Breast epithelium (tissue), 3 donors: ENCODE results near the gene CRYZL1.
A peak's percentile ranks its signal among the peaks of the same experiment; 100 is the strongest.

Experiments
- CTCF ChIP-seq, 3 donors: fragments of 450-650 bp; IDR thresholded peaks; one replicate each; pipeline ENCODE4 v1.5.1; 2016 to 2017; ENCODE audit warnings: antibody characterized with exemption in 3 of 3, mild to moderate bottlenecking in 3 of 3, moderate library complexity in 3 of 3
- POLR2A ChIP-seq: fragments of 450-650 bp; IDR thresholded peaks from one replicate; pipeline ENCODE4 v1.6.1; 2016; ENCODE audit warnings: antibody characterized with exemption, mild to moderate bottlenecking, moderate library complexity
- POLR2AphosphoS5 ChIP-seq, 3 donors: sonication (generic); formaldehyde crosslinking; IDR thresholded peaks; one replicate each; pipeline ENCODE4 v1.6.1; 2017; ENCODE audit warnings: antibody characterized with exemption in 3 of 3

DNA sequence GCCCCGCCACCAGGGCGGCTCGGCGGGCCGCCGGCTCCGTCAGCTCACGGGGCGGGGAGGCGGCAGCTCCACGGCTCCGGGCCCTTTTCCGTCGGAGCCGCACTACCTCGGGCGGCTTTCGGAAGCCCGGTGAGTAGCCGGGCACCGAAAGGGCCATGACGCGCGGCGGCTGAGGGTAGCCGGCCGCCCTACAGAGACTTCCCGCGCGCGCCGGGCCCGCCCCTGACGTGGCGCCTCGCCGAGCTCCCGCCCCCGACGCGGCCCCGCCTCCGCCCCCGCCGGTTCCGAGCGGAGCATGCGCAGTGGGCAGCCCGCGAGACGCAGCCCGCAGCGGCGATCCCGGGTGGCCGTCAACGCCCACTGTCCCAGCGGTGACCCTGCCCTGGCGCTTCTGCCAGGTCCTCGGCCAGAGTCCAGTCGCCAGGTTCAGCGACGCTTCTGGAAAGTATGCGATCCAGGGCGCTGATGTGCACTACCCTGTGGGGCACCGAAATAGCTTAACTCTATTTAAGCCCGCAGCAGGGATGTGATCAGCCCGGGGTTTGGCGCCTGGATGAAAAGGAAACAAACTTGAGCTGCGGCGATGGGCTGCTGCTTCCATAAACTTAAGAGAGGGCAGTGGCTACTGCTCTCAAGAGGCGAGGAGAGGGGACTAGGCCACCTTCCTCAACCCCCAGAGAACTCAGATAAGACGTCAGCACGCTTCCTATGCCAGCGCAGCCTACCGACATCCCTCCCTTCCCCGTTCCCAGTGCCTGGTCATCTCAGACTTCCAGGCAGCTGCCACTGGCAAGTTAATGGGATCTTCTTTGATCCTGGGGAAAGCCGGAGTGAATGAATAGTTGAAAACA lies 52.8 kb downstream of the CRYZL1 start, which contains the start of gene DONSON:
- TF ChIP-seq CTCF (IDR thresholded peaks at IDR 0.05), result no peak
- no peak for TF ChIP-seq POLR2A
- peak in 1 of 3 donors; percentile 40 for TF ChIP-seq POLR2AphosphoS5 (IDR thresholded peaks at IDR 0.05)
